Measurements from ENCODE around the gene COL13A1.

DNA sequence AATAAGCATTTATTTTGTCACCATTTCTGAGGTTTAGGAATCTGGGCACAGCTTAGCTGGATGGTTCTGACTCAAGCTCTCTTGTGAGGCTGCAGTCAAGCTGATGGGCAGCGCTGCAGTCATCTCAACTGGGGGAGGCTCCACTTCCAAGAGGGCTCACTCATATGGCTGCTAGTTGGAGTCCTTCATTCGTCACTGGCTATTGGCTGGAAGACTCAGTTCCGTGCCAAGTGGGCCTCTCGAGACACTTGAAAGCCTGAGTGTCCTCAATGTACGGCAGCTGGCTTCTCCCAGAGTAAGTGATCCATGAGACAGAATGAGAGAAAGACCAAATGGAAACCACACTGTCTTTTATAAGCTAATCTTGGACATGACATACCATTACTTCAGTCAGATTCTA, 21.6 kb upstream of the COL13A1 start:
- TF ChIP-seq NR2F2 (IDR thresholded peaks at IDR 0.05): no peak
- TF ChIP-seq, protein P1, sequence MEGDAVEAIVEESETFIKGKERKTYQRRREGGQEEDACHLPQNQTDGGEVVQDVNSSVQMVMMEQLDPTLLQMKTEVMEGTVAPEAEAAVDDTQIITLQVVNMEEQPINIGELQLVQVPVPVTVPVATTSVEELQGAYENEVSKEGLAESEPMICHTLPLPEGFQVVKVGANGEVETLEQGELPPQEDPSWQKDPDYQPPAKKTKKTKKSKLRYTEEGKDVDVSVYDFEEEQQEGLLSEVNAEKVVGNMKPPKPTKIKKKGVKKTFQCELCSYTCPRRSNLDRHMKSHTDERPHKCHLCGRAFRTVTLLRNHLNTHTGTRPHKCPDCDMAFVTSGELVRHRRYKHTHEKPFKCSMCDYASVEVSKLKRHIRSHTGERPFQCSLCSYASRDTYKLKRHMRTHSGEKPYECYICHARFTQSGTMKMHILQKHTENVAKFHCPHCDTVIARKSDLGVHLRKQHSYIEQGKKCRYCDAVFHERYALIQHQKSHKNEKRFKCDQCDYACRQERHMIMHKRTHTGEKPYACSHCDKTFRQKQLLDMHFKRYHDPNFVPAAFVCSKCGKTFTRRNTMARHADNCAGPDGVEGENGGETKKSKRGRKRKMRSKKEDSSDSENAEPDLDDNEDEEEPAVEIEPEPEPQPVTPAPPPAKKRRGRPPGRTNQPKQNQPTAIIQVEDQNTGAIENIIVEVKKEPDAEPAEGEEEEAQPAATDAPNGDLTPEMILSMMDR (IDR thresholded peaks at IDR 0.05; ENCODE audit: low read depth, low read length, missing input control): no peak
- no peak for TF ChIP-seq YY1 (IDR thresholded peaks at IDR 0.05)
- TF ChIP-seq, protein P2, sequence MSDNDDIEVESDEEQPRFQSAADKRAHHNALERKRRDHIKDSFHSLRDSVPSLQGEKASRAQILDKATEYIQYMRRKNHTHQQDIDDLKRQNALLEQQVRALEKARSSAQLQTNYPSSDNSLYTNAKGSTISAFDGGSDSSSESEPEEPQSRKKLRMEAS (IDR thresholded peaks at IDR 0.05): no peak
- no peak for TF ChIP-seq FOXA1 (IDR thresholded peaks at IDR 0.05)
- no peak for TF ChIP-seq RAD21 (IDR thresholded peaks at IDR 0.05)
- no peak for TF ChIP-seq JUND (IDR thresholded peaks at IDR 0.05)
- no peak for TF ChIP-seq HNF4G (IDR thresholded peaks at IDR 0.05)
- TF ChIP-seq HNF4A (conservative IDR thresholded peaks at IDR 0.05): no peak
- no peak for TF ChIP-seq TAF1 (conservative IDR thresholded peaks at IDR 0.05)
- TF ChIP-seq, protein P3, sequence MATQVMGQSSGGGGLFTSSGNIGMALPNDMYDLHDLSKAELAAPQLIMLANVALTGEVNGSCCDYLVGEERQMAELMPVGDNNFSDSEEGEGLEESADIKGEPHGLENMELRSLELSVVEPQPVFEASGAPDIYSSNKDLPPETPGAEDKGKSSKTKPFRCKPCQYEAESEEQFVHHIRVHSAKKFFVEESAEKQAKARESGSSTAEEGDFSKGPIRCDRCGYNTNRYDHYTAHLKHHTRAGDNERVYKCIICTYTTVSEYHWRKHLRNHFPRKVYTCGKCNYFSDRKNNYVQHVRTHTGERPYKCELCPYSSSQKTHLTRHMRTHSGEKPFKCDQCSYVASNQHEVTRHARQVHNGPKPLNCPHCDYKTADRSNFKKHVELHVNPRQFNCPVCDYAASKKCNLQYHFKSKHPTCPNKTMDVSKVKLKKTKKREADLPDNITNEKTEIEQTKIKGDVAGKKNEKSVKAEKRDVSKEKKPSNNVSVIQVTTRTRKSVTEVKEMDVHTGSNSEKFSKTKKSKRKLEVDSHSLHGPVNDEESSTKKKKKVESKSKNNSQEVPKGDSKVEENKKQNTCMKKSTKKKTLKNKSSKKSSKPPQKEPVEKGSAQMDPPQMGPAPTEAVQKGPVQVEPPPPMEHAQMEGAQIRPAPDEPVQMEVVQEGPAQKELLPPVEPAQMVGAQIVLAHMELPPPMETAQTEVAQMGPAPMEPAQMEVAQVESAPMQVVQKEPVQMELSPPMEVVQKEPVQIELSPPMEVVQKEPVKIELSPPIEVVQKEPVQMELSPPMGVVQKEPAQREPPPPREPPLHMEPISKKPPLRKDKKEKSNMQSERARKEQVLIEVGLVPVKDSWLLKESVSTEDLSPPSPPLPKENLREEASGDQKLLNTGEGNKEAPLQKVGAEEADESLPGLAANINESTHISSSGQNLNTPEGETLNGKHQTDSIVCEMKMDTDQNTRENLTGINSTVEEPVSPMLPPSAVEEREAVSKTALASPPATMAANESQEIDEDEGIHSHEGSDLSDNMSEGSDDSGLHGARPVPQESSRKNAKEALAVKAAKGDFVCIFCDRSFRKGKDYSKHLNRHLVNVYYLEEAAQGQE (IDR thresholded peaks at IDR 0.05): no peak
- no peak for TF ChIP-seq GABPA (IDR thresholded peaks at IDR 0.05 in 1 of 2, conservative IDR thresholded peaks at IDR 0.05 in 1 of 2)
